Loucy (cell line): ENCODE measurements around the gene DIDO1.
A peak's percentile ranks its signal among the peaks of the same experiment; 100 is the strongest.

ENCODE experiments used
- H2AFZ ChIP-seq: fragments of 200-600 bp; sonication (generic); 2 replicates; pipeline ENCODE4 v1.6.0; 2016; ENCODE audit warnings: antibody characterized with exemption, mild to moderate bottlenecking, low read length, moderate library complexity
- H3F3A ChIP-seq: fragments of 200-600 bp; 2 replicates; pipeline ENCODE4 v1.6.0; 2016; ENCODE audit warnings: antibody characterized with exemption, low read depth, mild to moderate bottlenecking
- H3K27me3 ChIP-seq: fragments of 200-600 bp; sonication (generic); 2 replicates; pipeline ENCODE4 v1.6.1; 2014; ENCODE audit warnings: low read length, mild to moderate bottlenecking; ENCODE audit not compliant: insufficient read depth, poor library complexity, severe bottlenecking
- H3K36me3 ChIP-seq: fragments of 200-600 bp; sonication (generic); 2 replicates; pipeline ENCODE4 v1.6.1; 2016; ENCODE audit warnings: low read length; ENCODE audit not compliant: insufficient read depth
- H3K4me1 ChIP-seq: fragments of 200-600 bp; sonication (generic); 2 replicates; pipeline ENCODE4 v1.5.1; 2014; ENCODE audit warnings: low read length, mild to moderate bottlenecking; ENCODE audit not compliant: insufficient read depth, poor library complexity, severe bottlenecking
- H3K4me2 ChIP-seq: fragments of 200-600 bp; sonication (generic); 2 replicates; pipeline ENCODE4 v1.6.0; 2014; ENCODE audit warnings: antibody characterized with exemption, low read length, low read depth, mild to moderate bottlenecking; ENCODE audit not compliant: poor library complexity, severe bottlenecking
- H3K4me3 ChIP-seq: fragments of 200-600 bp; sonication (generic); 2 replicates; pipeline ENCODE4 v1.5.1; 2014; ENCODE audit warnings: low read length, mild to moderate bottlenecking, mixed read lengths; ENCODE audit not compliant: poor library complexity, severe bottlenecking
- H3K79me2 ChIP-seq: fragments of 200-600 bp; sonication (generic); 2 replicates; pipeline ENCODE4 v1.6.1; 2014; ENCODE audit warnings: low read length; ENCODE audit not compliant: insufficient read depth
- H3K9ac ChIP-seq: fragments of 200-600 bp; sonication (generic); 2 replicates; pipeline ENCODE4 v1.6.0; 2014; ENCODE audit warnings: mild to moderate bottlenecking, low read depth, low read length, moderate library complexity; ENCODE audit not compliant: poor library complexity, severe bottlenecking
- H3K9me2 ChIP-seq: fragments of 200-600 bp; sonication (generic); replicated peaks from 2 replicates; pipeline ENCODE4 v1.6.1; 2016; ENCODE audit warnings: low read depth, low read length, mixed read lengths
- H3K9me3 ChIP-seq: fragments of 200-600 bp; sonication (generic); 2 replicates; pipeline ENCODE4 v1.6.1; 2014; ENCODE audit warnings: mild to moderate bottlenecking, antibody characterized with exemption, low read length, low read depth; ENCODE audit not compliant: insufficient read depth
- H4K20me1 ChIP-seq: fragments of 200-600 bp; sonication (generic); 2 replicates; pipeline ENCODE4 v1.6.0; 2014; ENCODE audit warnings: antibody characterized with exemption, low read length, mild to moderate bottlenecking; ENCODE audit not compliant: insufficient read depth, poor library complexity, severe bottlenecking
- EZH2phosphoT487 ChIP-seq: fragments of 200-600 bp; IDR thresholded peaks from 2 replicates; pipeline ENCODE4 v1.6.1; 2018; ENCODE audit warnings: antibody characterized with exemption, mild to moderate bottlenecking, moderate library complexity, borderline replicate concordance
- TF ChIP-seq, protein P1 (sequence below): fragments of 200-600 bp; sonication (generic); conservative IDR thresholded peaks from 2 replicates; pipeline ENCODE4 v1.5.1; 2014; ENCODE audit warnings: mild to moderate bottlenecking, antibody characterized with exemption, low read length

DIDO1 gene

DNA sequence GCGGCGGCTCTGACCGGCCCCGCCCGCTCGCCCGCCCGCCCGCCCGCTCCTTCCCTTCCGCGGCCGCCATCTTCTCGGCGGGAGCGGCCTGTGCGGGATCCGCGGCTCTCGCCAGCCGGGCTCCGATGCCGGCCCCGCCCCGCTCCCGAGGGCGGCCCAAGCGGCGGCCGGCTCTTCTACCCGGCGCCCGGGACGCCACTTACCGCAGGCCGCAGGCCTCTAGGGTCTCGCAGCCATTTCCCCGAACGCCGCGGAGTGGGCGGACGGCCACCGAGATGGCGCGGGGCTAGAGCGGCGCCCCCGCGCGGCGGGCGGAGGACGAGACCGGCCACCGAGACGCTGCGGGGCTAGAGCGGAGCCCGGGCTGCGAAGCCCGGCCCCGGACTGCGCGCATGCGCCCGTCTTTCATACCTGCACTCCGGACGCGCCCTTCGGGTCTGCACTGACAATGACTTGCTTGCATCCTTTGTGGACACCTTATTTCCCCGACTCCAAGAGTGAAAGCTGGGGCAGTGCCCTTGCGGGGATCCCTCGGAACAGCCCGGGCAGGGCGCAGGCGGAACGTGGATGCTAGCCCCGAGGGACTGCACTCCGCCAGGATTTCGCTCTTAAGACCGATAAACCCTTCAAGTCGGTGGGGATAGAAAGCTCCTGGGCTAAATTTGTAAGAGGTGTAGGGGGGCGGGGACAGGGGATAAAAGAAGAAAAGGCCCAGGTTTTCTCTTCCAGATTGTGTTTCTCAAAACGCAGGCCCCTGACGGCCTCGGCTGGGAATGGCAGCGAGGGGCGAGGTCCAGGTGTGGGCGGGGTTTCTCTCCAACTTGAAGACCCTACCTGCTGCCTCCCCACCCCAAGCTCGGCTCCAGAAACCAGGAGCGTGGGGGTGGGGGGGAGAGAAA is at the start of gene DIDO1:
DIDO1 (minus strand) TSS at position 277 of the 899 bp plus-strand sequence.
- no peaks in the 10 kb centered on the region for H3K36me3 ChIP-seq
- H3K79me2 ChIP-seq: peaks cover 99% of the 10 kb centered on the region
- H3F3A ChIP-seq: peaks cover 8% of the 10 kb centered on the region; the same call in 1 of the 2 replicates
- no peak for TF ChIP-seq EZH2phosphoT487
- TF ChIP-seq, protein P1, sequence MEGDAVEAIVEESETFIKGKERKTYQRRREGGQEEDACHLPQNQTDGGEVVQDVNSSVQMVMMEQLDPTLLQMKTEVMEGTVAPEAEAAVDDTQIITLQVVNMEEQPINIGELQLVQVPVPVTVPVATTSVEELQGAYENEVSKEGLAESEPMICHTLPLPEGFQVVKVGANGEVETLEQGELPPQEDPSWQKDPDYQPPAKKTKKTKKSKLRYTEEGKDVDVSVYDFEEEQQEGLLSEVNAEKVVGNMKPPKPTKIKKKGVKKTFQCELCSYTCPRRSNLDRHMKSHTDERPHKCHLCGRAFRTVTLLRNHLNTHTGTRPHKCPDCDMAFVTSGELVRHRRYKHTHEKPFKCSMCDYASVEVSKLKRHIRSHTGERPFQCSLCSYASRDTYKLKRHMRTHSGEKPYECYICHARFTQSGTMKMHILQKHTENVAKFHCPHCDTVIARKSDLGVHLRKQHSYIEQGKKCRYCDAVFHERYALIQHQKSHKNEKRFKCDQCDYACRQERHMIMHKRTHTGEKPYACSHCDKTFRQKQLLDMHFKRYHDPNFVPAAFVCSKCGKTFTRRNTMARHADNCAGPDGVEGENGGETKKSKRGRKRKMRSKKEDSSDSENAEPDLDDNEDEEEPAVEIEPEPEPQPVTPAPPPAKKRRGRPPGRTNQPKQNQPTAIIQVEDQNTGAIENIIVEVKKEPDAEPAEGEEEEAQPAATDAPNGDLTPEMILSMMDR: peak; percentile 38
- H3K9me3 ChIP-seq: no peaks in the 10 kb centered on the region
- H3K9me2 ChIP-seq: no peaks in the 10 kb centered on the region
- peak within 1 kb of the TSS; percentile 86 for H3K4me3 ChIP-seq
- H3K4me1 ChIP-seq: peaks cover 71% of the 10 kb centered on the region
- no peaks in the 10 kb centered on the region for H3K27me3 ChIP-seq
- peaks cover 88% of the 10 kb centered on the region for H4K20me1 ChIP-seq
- no peak within 1 kb of the TSS; the same call in 1 of the 2 replicates for H2AFZ ChIP-seq
- H3K4me2 ChIP-seq: peak within 1 kb of the TSS; percentile 96
- H3K9ac ChIP-seq: peak within 1 kb of the TSS; percentile 89

DNA sequence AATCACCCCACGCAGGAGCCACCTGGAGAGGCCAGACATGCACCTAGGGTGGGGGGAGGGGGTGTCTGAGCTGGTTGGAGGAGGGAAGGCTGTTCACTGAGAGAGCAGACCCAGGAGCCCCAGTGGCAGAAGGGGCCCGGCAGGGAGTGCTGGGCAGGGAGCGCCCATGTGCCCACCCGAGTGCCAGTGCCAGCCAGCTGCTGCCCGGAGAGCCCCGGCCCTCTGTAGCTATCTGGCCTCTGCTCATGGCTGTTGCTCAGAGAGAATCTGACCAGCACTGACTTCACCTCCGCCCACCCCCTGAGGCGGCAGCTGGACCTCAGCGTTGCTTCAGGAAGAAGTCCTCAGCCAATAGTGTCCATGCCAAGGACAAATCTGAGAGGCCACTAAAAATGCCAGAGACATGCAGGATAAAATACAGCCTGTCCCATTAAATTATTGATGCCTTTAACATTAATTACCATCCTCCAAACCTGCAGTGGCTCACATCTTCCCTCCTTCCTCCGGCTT is 49.0 kb upstream of the DIDO1 start:
- H2AFZ ChIP-seq: no peak overlapping the region
- TF ChIP-seq EZH2phosphoT487: no peak
- TF ChIP-seq, protein P1: no peak
- no peaks in the 10 kb centered on the region for H3F3A ChIP-seq
- no peaks in the 10 kb centered on the region for H4K20me1 ChIP-seq
- H3K4me3 ChIP-seq: no peak overlapping the region
- H3K4me2 ChIP-seq: no peak overlapping the region
- H3K9me3 ChIP-seq: no peaks in the 10 kb centered on the region
- H3K4me1 ChIP-seq: peaks cover 33% of the 10 kb centered on the region
- no peaks in the 10 kb centered on the region for H3K79me2 ChIP-seq
- H3K9ac ChIP-seq: no peak overlapping the region
- no peaks in the 10 kb centered on the region for H3K36me3 ChIP-seq
- no peaks in the 10 kb centered on the region for H3K9me2 ChIP-seq
- H3K27me3 ChIP-seq: no peaks in the 10 kb centered on the region

DNA sequence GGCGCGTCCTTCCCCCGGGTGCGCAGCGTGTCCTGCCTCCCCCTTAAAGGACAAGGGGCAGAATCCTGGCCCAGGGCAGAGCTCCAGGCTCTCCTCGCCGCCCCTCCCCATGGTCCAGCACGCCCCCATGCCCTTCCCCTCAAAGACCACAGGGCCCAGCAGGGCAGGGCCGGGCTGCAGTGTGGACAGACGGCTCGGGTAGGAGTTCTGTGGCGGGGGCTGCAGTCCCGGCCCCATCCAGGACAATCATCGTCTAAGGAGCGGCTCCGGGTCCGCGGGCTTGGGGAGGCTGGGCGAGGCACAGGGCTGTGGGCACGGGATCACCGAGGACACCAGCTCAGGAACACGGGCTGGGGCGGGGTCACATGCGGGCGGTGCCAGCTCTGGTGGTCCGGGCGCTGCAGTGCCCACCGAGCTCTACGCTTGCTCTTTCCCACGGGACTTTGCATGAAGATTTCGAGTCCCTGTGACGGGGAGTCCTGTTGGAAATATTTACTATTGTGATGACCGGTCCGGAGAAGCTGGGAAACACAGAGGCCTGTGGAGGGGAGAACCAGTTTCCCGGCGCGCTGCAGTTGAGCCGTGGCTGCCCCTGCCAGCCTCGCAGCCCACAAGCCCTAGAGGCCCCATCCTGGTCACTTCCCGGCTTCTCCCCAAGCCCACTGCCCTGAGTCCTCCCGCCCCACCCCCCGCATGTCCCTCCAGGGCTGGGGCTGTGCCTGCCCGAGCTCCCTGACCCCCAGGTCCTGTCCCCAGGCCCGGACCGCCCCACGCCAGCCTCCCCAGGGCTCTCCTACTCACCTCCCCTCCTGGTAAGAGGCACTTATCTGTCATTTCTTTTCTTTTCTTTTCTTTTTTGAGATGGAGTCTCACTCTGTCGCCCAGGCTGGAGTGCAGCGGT is 46.8 kb upstream of the DIDO1 start:
- Histone ChIP-seq H3K27me3 (no peaks in the 10 kb centered on the region), H3K9me3 (no peaks in the 10 kb centered on the region), H3K9ac (no peak overlapping the region), H3K36me3 (no peaks in the 10 kb centered on the region), H3K4me1 (peaks cover 11% of the 10 kb centered on the region), H3K9me2 (no peaks in the 10 kb centered on the region), H3F3A (no peaks in the 10 kb centered on the region), H2AFZ (no peak overlapping the region), H3K79me2 (no peaks in the 10 kb centered on the region), H4K20me1 (no peaks in the 10 kb centered on the region), H3K4me3 (no peak overlapping the region), H3K4me2 (peak overlapping the region; percentile 41)
- TF ChIP-seq, protein P1: no peak
- no peak for TF ChIP-seq EZH2phosphoT487
